Astrocyte (in vitro differentiated cells and primary cell): ENCODE measurements around the gene CHD5.

Source experiments
- EZH2 ChIP-seq: IDR thresholded peaks from 2 replicates; pipeline ENCODE4 v1.6.1; 2012; ENCODE audit warnings: mild to moderate bottlenecking, low read length, inconsistent platforms; ENCODE audit not compliant: insufficient read depth
- TF ChIP-seq, protein P1 (sequence below): IDR thresholded peaks from 2 replicates; pipeline ENCODE4 v1.5.1; 2011; ENCODE audit warnings: low read depth, mild to moderate bottlenecking, inconsistent platforms, low read length, moderate library complexity; ENCODE audit not compliant: insufficient read depth

DNA sequence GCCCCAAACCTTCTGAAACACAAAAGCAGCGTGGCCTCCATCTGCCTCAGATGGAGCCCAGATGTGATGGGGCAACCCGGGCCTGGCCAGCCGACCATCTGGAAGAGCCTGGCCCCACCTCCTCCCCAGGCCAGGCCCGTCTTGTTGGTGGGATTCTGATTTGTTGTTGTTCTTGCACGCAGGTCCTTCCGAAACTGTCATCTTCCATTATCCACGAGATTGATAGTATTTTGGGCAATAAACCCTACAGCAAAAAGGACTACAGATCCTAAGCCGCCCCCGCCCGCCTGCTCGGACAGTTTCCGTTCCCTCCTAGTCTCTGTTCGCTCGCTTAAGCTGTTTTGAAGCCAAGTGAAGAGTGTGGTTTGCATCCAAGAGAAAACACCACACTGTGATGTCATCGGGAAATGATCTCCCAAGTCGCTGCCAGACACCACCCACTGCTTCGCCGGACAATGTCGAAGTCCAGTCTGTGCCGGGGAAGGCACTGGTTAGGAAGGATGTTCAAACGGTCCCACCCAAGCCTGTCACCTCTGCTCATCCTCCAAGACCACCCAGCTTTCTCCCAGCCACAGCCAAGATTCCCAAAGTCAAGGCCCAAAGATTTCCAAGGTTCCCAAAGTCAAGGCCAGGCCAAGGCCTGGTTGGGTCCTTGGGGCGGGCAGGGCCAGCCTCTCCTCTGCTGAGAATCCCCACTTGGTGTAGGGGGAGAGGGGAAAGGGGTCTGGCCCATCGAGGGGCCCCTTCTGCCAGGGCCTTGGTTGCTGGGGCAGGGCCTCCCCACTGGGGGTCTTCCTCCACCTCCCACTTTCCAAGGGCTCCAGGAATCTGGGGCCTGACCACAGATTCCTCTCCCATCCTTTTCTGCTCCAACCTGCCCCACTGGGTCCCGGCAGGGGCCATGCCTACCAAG lies 81.6 kb downstream of the CHD5 start:
- TF ChIP-seq, protein P1, sequence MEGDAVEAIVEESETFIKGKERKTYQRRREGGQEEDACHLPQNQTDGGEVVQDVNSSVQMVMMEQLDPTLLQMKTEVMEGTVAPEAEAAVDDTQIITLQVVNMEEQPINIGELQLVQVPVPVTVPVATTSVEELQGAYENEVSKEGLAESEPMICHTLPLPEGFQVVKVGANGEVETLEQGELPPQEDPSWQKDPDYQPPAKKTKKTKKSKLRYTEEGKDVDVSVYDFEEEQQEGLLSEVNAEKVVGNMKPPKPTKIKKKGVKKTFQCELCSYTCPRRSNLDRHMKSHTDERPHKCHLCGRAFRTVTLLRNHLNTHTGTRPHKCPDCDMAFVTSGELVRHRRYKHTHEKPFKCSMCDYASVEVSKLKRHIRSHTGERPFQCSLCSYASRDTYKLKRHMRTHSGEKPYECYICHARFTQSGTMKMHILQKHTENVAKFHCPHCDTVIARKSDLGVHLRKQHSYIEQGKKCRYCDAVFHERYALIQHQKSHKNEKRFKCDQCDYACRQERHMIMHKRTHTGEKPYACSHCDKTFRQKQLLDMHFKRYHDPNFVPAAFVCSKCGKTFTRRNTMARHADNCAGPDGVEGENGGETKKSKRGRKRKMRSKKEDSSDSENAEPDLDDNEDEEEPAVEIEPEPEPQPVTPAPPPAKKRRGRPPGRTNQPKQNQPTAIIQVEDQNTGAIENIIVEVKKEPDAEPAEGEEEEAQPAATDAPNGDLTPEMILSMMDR = no peak
- no peak for TF ChIP-seq EZH2
